GM12874 (cell line): ENCODE results near the gene CAPG.

ENCODE experiments used
- TF ChIP-seq, protein P1 (sequence below): IDR thresholded peaks from 2 replicates; pipeline ENCODE4 v1.5.1; 2011; ENCODE audit warnings: low read depth, mild to moderate bottlenecking, control low read depth, low read length, moderate library complexity; ENCODE audit not compliant: insufficient read depth

Gene CAPG

DNA sequence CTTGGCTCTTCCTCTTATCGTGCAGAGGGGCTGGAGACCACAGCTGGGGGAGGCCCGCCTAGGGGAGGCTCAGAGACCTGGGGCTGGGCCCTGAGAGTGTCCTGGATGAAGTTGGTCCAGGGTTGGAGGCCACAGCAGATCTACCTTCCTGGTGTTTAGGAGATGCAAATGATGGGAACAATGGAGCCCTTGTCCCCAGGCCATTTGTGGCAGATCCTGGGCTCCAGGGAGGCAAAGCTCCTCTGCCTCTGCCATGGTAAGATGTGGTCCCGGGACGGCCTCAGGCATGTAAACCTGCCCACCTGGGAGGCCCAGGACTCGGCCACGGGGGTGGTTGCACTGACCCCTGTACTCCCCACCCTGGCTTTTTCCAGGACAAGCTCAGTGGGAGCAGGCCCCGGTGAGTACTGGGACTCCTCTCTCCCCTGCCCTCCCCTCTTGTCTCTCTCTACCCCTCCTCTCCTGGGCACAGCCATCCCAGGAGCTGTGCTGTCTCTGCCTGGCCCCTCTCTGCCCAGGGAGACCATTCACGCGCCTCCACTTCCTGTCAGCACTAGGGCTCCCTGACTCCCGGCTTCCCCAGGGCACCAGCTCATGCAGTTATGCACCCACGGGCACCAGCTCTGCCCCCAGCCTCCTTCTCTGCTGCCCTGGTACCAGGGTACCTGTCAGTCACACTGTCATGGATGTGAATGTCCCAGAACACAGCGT, 19.2 kb upstream of the CAPG start:
- TF ChIP-seq, protein P1, sequence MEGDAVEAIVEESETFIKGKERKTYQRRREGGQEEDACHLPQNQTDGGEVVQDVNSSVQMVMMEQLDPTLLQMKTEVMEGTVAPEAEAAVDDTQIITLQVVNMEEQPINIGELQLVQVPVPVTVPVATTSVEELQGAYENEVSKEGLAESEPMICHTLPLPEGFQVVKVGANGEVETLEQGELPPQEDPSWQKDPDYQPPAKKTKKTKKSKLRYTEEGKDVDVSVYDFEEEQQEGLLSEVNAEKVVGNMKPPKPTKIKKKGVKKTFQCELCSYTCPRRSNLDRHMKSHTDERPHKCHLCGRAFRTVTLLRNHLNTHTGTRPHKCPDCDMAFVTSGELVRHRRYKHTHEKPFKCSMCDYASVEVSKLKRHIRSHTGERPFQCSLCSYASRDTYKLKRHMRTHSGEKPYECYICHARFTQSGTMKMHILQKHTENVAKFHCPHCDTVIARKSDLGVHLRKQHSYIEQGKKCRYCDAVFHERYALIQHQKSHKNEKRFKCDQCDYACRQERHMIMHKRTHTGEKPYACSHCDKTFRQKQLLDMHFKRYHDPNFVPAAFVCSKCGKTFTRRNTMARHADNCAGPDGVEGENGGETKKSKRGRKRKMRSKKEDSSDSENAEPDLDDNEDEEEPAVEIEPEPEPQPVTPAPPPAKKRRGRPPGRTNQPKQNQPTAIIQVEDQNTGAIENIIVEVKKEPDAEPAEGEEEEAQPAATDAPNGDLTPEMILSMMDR, result no peak

DNA sequence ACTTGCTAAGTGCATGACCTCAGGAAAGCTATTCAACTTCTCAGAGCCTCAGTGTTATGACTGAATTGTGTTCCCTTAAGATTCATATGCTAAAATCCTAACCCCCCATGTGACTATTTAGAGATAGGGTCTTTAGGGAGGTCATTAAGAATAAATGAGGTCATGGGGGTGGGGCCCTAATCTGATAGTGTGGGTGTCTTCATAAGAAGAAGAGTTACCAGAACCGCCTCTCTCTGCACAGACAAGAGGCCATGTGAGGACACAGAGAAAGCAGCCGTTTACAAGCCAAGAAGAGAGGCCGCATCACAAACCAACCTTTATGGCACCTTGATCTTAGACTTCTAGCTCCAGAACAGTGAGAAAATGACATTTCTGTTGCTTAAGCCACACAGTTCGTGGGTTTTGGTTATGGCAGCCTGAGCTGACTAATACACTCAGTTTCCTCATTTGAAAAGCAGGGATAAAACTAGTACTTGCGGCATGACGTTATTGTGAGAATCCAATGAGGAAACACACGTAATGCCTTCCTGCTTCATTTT, 18.2 kb upstream of the CAPG start:
- TF ChIP-seq, protein P1, result no peak

DNA sequence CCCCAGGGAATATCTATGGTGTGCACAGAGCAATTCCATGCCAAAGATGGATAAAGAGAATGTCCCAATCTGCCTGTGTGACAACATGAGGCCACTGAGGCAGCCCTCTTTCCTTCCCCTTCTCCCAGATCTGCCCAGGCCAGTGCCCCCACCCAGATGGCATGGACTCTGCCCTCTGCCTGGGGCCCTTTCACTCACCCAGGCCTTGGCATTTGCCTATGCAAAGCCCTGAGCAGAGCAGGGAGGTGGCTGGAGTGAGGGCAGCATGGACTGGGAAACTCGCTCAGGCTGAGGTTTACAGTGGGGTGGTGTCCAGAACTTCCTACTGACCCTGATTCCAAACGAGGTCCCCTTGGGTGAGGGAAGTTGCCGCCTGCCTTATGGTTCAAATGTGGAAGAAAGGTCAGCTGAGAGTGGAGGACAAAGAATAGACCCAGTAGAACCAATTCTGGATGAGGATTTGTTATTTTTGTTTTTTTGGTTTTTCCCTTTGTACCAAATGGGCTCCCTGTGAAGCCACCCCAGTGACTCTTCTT, 17.2 kb upstream of the CAPG start:
- TF ChIP-seq, protein P1, result no peak

DNA sequence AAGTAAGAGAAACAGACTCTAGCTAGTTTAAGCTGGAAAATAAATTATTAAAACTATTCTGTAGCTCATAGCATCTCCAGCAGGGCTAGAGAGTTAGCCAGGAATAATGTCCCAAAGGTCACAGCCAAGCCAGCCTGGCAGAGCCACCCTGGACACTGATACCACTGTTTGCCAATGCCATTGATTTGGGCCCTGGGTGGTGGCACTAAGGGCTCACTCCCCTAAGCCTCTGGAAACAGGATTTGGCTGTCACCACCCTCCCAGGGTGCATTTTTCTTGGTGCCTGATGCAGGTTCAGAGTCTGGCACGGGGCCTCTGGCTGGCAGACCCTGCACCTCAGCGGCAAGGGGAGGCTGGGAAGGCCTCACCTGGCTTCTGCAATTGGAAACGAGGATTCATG, 15.4 kb upstream of the CAPG start:
- TF ChIP-seq, protein P1, result no peak

DNA sequence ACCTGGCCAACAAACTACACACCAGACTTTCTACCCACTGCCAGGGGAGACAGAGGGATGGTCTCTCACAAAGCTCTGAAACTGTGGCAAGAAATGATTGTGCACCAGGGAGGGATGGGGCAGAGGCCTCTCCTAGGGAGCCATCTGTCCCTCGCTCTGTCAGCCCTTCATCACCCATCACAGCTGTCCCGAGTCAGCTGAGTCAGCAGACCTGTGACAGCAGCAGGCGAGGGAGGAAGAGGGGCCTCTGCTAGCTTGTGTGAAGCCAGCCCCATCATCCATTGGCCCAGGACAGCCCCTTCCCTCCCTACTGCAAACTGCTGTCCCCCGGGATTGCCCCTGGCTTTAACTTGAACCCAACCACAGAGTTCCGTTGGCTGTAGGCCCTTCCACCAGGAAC, 13.4 kb upstream of the CAPG start:
- TF ChIP-seq, protein P1, result no peak

DNA sequence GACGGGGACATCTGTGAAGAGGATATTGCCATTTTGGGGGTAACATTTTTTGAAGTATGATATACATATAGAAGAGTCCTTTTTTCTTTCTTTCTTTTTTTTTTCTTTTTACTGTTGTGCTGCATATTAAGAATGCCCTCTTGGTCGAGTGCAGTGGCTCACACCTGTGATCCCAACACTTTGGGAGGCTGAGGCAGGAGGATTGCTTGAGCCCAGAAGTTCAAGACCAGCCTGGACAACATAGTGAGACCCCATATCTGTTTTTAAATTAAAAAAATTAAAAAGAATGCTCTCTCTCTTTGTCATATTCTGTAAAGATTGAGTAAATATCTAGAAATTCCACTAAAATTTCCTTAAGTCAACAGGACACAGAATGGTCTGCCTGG, 11.9 kb upstream of the CAPG start:
- TF ChIP-seq, protein P1, result no peak

DNA sequence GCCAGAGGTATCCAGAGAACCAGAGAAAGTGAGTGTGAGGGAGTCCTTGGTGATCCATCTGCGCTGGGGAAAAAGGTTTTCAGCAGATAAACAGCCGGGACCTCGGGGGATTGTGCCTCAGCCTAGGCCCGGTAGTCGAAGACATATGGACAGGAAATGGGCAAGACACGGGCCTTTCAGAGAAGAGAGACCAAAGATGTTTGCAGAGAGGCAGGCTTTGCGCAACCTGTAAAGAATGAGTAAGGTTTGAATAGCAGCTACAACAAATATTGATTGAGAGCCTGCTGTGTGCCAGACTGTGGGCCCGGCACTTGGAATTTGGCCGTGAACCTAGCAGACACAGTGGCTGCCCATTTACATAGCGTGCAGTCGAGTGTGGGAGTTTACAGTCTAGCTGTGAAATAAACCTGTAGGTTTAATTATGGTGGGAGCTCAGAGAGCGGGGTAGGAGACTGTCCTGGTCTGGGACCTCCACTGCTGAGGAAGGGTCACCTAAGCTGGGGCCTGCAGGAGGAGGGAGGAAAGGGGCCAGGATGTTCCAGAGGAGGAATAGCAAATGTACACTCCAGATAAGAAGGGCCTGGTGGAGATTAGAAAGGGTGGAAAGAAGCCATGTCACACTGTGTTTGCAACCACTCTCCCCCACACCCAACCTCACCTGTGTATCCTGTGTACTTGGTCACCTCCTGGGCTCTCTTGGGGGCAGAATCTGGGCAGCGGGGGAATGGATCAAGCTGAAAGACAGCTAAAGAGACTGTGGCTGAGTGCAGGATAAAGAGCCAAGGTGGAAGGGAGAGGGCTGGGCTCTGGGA, 11.3 kb upstream of the CAPG start:
- TF ChIP-seq, protein P1, result no peak
